ENCODE results near the gene ALPK3.

Gene ALPK3

GRCh38 chr15:84862214-84862975 is 45.2 kb downstream of the ALPK3 start:
- Histone ChIP-seq H3K27me3 (ENCODE audit: insufficient read depth, low read depth, severe bottlenecking) (no peaks in the 10 kb centered on the region), H3K4me3 (ENCODE audit: low read depth, low read length) (no peak overlapping the region), H3K9me3 (ENCODE audit: severe bottlenecking) (no peaks in the 10 kb centered on the region), H3K27ac (no peak overlapping the region), H3K36me3 (peaks cover 61% of the 10 kb centered on the region)
- no peak for DNase-seq
- TF ChIP-seq CTCF (IDR thresholded peaks at IDR 0.05; ENCODE audit: low read depth, low read length): no peak

- no peak for TF ChIP-seq CTCF (IDR thresholded peaks at IDR 0.05; ENCODE audit: low read depth, low read length)
- peaks cover 56% of the 10 kb centered on the region for H3K36me3 ChIP-seq
- no peak for DNase-seq
- H3K27ac ChIP-seq: no peak overlapping the region
- no peaks in the 10 kb centered on the region for H3K27me3 ChIP-seq (ENCODE audit: insufficient read depth, low read depth, severe bottlenecking)
- H3K4me3 ChIP-seq (ENCODE audit: low read depth, low read length): no peak overlapping the region
- no peaks in the 10 kb centered on the region for H3K9me3 ChIP-seq (ENCODE audit: severe bottlenecking)
These were observed 46.6 kb downstream of the ALPK3 start for GRCh38 chr15:84863565-84864443.

- Histone ChIP-seq H3K36me3 (peaks cover 59% of the 10 kb centered on the region), H3K4me3 (ENCODE audit: low read depth, low read length) (no peak overlapping the region), H3K9me3 (ENCODE audit: severe bottlenecking) (no peaks in the 10 kb centered on the region), H3K27ac (no peak overlapping the region), H3K27me3 (ENCODE audit: insufficient read depth, low read depth, severe bottlenecking) (no peaks in the 10 kb centered on the region)
- TF ChIP-seq CTCF (IDR thresholded peaks at IDR 0.05; ENCODE audit: low read depth, low read length): no peak
- DNase-seq: no peak
These were observed 47.3 kb downstream of the ALPK3 start for GRCh38 chr15:84864444-84864795.

- H3K36me3 ChIP-seq: peaks cover 54% of the 10 kb centered on the region
- no peaks in the 10 kb centered on the region for H3K9me3 ChIP-seq (ENCODE audit: severe bottlenecking)
- H3K27ac ChIP-seq: no peak overlapping the region
- DNase-seq: no peak
- no peak for TF ChIP-seq CTCF (IDR thresholded peaks at IDR 0.05; ENCODE audit: low read depth, low read length)
- no peaks in the 10 kb centered on the region for H3K27me3 ChIP-seq (ENCODE audit: insufficient read depth, low read depth, severe bottlenecking)
- H3K4me3 ChIP-seq (ENCODE audit: low read depth, low read length): no peak overlapping the region
These were observed 48.0 kb downstream of the ALPK3 start for GRCh38 chr15:84865074-84865569.

- DNase-seq: no peak
- Histone ChIP-seq H3K4me3 (ENCODE audit: low read depth, low read length) (no peak overlapping the region), H3K36me3 (peaks cover 46% of the 10 kb centered on the region), H3K27ac (no peak overlapping the region), H3K9me3 (ENCODE audit: severe bottlenecking) (no peaks in the 10 kb centered on the region), H3K27me3 (ENCODE audit: insufficient read depth, low read depth, severe bottlenecking) (no peaks in the 10 kb centered on the region)
- no peak for TF ChIP-seq CTCF (IDR thresholded peaks at IDR 0.05; ENCODE audit: low read depth, low read length)
These were observed 51.1 kb downstream of the ALPK3 start for GRCh38 chr15:84868037-84868880.
